PC-9 (cell line): Measurements from ENCODE around the gene IVD. TPM values are rescaled to one million over a fixed set of nuclear protein-coding genes. Genes with fewer than 3 reads are reported as not detected.

ENCODE experiments used
- BruUV-seq: library from RNA; stranded (reverse); fragments of 400-500 nt; replicated peaks from 2 replicates; lab custom pipeline; 2021; lab: Mats Ljungman, UMichigan
- CTCF ChIA-PET: fragments of 300-600 bp; sonication (Branson Sonifier 250); formaldehyde crosslinking; loops from one replicate; lab custom pipeline; 2022; ENCODE audit warnings: antibody characterized with exemption; lab: Charles Lee
- POLR2A ChIA-PET: fragments of 300-600 bp; sonication (Branson Sonifier 250); formaldehyde crosslinking; loops from one replicate; lab custom pipeline; 2022; ENCODE audit warnings: antibody characterized with exemption; ENCODE audit not compliant: unreplicated experiment; lab: Charles Lee
- DNase-seq, 2 experiments: peaks; one replicate each; pipeline versions ENCODE4 v3.0.0 to v3.0.0-alpha.2; 2015 to 2022; ENCODE audit warnings: mixed read lengths in 1 of 2
- H2AFZ ChIP-seq: fragments of 200-600 bp; sonication (generic); 2 replicates; pipeline ENCODE4 v1.8.1; 2017; ENCODE audit warnings: antibody characterized with exemption
- H3F3A ChIP-seq: fragments of 200-600 bp; sonication (generic); 2 replicates; pipeline ENCODE4 v1.8.1; 2017; ENCODE audit warnings: antibody characterized with exemption, mild to moderate bottlenecking, low read depth; ENCODE audit not compliant: insufficient read depth
- H3K27ac ChIP-seq: fragments of 200-600 bp; sonication (generic); 2 replicates; pipeline ENCODE4 v1.6.1; 2016; ENCODE audit warnings: mixed run types
- H3K27me3 ChIP-seq: fragments of 200-600 bp; sonication (generic); 2 replicates; pipeline ENCODE4 v1.6.1; 2016; ENCODE audit warnings: low read depth, mixed run types; ENCODE audit not compliant: insufficient read depth
- H3K36me3 ChIP-seq: fragments of 200-600 bp; sonication (generic); 2 replicates; pipeline ENCODE4 v1.6.1; 2016; ENCODE audit warnings: low read depth, mixed run types
- H3K4me1 ChIP-seq: fragments of 200-600 bp; sonication (generic); replicated peaks from 2 replicates; pipeline ENCODE4 v1.6.1; 2016; ENCODE audit warnings: mixed run types; ENCODE audit not compliant: insufficient read depth
- H3K4me2 ChIP-seq: fragments of 200-600 bp; sonication (generic); 2 replicates; pipeline ENCODE4 v1.6.1; 2017; ENCODE audit warnings: mixed run types
- H3K4me3 ChIP-seq: fragments of 200-600 bp; sonication (generic); 2 replicates; pipeline ENCODE4 v1.6.1; 2016; ENCODE audit warnings: mixed run types
- H3K79me2 ChIP-seq: fragments of 200-600 bp; sonication (generic); 2 replicates; pipeline ENCODE4 v1.6.1; 2017; ENCODE audit warnings: low read depth, mixed run types
- H3K9me2 ChIP-seq: fragments of 200-600 bp; sonication (generic); 2 replicates; pipeline ENCODE4 v1.8.1; 2017; ENCODE audit warnings: mild to moderate bottlenecking; ENCODE audit not compliant: insufficient read depth
- H3K9me3 ChIP-seq: fragments of 200-600 bp; sonication (generic); 2 replicates; pipeline ENCODE4 v1.8.1; 2016; ENCODE audit warnings: low read depth; ENCODE audit not compliant: insufficient read depth
- H4K20me1 ChIP-seq: fragments of 200-600 bp; sonication (generic); 2 replicates; pipeline ENCODE4 v1.8.1; 2017; ENCODE audit not compliant: insufficient read depth
- CTCF ChIP-seq: fragments of 200-600 bp; sonication (generic); conservative IDR thresholded peaks from 2 replicates; pipeline ENCODE4 v1.6.1; 2017; ENCODE audit warnings: mixed run types, antibody characterized with exemption, mild to moderate bottlenecking, moderate library complexity
- EZH2 ChIP-seq: fragments of 200-600 bp; sonication (generic); IDR thresholded peaks from 2 replicates; pipeline ENCODE4 v1.8.0; 2017; ENCODE audit warnings: antibody characterized with exemption, low read depth
- intact Hi-C: fragments of 100-400 bp; cut with micrococcal nuclease; formaldehyde crosslinking; loops from one replicate; pipeline ENCODE4 v1.10.0; 2022; ENCODE audit not compliant: unreplicated experiment
- total RNA-seq: library from RNA; stranded (reverse); gene quantifications from 2 replicates; pipeline ENCODE4 v1.2.3, GENCODE V29; 2021

Gene IVD
- total RNA-seq, 1 experiment from 2014 or later, result 82.5 TPM

- peaks cover 6% of the 10 kb centered on the region; the same call in 1 of the 2 replicates for H3F3A ChIP-seq
- TF ChIP-seq EZH2, result no peak
- no peak for TF ChIP-seq CTCF
- H3K9me2 ChIP-seq, result no peaks in the 10 kb centered on the region
- no peak overlapping the region for H2AFZ ChIP-seq
- CTCF ChIA-PET, result interaction anchor here (0.5 kb wide), 2 partner anchors 154 to 1157 kb away, joined by 3 to 14 read pairs; no protein-coding TSS in a partner anchor
- no peak overlapping the region for H3K4me3 ChIP-seq
- no TSS peak for BruUV-seq
- peaks cover 9% of the 10 kb centered on the region; the same call in 1 of the 2 replicates for H3K4me1 ChIP-seq
- DNase-seq, result no peak
- H3K27ac ChIP-seq, result no peak overlapping the region
- no peaks in the 10 kb centered on the region for H3K27me3 ChIP-seq
- POLR2A ChIA-PET, result no interaction called here
- no peaks in the 10 kb centered on the region for H3K79me2 ChIP-seq
- H4K20me1 ChIP-seq, result no peaks in the 10 kb centered on the region
- intact Hi-C loops, result no loop called here
- H3K9me3 ChIP-seq, result no peaks in the 10 kb centered on the region
- no peaks in the 10 kb centered on the region for H3K36me3 ChIP-seq
- H3K4me2 ChIP-seq, result peak overlapping the region; percentile 3; the same call in 1 of the 2 replicates
Observed at GRCh38 chr15:40436116-40436891, 30.7 kb downstream of the IVD start.

- Histone ChIP-seq H3K9me2 (no peaks in the 10 kb centered on the region), H3K4me3 (no peak overlapping the region), H2AFZ (no peak overlapping the region), H4K20me1 (no peaks in the 10 kb centered on the region), H3K36me3 (no peaks in the 10 kb centered on the region), H3K9me3 (no peaks in the 10 kb centered on the region), H3K79me2 (no peaks in the 10 kb centered on the region; the same call in 1 of the 2 replicates), H3F3A (peaks cover 6% of the 10 kb centered on the region; the same call in 1 of the 2 replicates), H3K27me3 (no peaks in the 10 kb centered on the region), H3K4me1 (peaks cover 9% of the 10 kb centered on the region; the same call in 1 of the 2 replicates), H3K4me2 (no peak overlapping the region), H3K27ac (no peak overlapping the region)
- intact Hi-C loops, result no loop called here
- no TSS peak for BruUV-seq
- ChIA-PET POLR2A (interaction anchor here (0.6 kb wide), 1 partner anchor 33 kb away, joined by 3 read pairs; no protein-coding TSS in a partner anchor), CTCF (interaction anchor here (0.5 to 0.6 kb wide), 3 partner anchors 143 to 1156 kb away, joined by 3 to 14 read pairs (median 3); no protein-coding TSS in a partner anchor)
- TF ChIP-seq CTCF, result no peak
- no peak for TF ChIP-seq EZH2
- DNase-seq, result no peak
Observed at GRCh38 chr15:40436892-40437751, 31.5 kb downstream of the IVD start.
